Activated CD4-positive, alpha-beta T cell treated with anti-CD3 and anti-CD28 coated beads, Interleukin-2, Interleukin-4, amounts not matched to agents 100 ng/mL and 50 ng/mL, durations not matched to agents 16 hours and 8 hours (primary cell): ENCODE measurements around the gene PGPEP1.

Source experiments
- DNase-seq: peaks from one replicate; pipeline ENCODE4 v3.0.0-alpha.2; 2020; ENCODE audit warnings: low spot score

The PGPEP1 gene

GRCh38 chr19:18418029-18418482 is 77.7 kb downstream of the PGPEP1 start:
- no peak for DNase-seq

- no peak for DNase-seq
Measured at GRCh38 chr19:18418483-18419194, 78.2 kb downstream of the PGPEP1 start.

GRCh38 chr19:18419195-18419698 is 78.8 kb downstream of the PGPEP1 start, which contains the start of gene SSBP4:
TSS of gene SSBP4 (plus strand) at chr19:18419398. CDS start at chr19:18419649, 251 bp downstream.
- peak; percentile 73 for DNase-seq
